HG03060 (cell line): ENCODE results near the gene TMEM131L.
"Not testable (repeated sequence)": the region's sequence is repeated elsewhere in the genome, so short reads cannot be mapped to it uniquely, and the experiment has no call there.

Experiments
- ATAC-seq: cut with Tn5 transposase; IDR thresholded peaks from one replicate; pipeline ENCODE4 v1.9.1; 2021; ENCODE audit warnings: low read depth, moderate number of reproducible peaks; ENCODE audit not compliant: unreplicated experiment

TMEM131L gene

DNA sequence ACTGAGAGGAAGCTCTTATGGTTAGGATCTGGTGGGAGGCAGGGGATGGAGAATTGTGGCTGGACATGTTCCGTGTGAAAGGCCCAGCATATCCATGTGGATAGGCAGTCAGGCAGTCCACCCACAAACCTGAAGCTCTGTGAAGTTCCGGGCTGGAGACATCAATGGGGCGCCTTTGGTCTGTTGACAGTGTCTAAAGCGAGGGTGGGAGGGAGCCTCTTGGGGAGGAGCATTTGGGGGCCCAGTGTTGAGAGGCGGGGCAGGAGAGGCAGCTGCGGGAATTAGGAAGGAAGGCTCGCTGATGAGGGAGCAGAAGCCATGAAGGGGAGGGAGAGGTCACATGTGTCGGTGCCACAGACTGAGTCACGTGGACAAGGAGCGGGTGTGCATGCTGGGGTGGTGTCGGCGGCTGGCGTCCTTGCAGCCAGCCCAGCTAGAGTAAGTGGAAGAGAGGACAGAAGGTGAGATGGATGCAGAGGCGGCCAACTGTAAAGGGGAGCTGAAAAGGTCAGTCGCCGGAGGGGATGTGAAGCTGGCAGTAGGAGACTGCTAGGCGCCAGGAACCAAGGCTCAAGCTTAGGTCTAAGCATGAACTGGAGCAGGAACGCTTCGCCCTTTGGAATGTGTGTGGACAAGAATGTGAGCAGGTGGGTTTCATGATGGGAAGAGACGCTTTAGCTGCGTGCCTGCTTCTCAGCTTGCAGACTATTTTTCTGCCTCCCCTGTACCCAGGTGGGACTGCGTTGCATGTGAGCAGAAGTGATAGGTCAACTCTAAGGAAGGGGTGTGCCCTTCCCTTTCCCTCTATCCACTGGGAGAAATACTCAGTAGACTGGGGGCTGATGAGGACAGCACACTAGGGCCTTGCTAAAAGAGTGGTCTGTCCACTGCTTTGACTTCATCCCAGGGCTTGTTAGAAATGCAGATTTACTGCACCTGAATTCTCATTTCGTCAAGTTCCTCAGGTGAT is 174.0 kb downstream of the TMEM131L start:
- no peak for ATAC-seq

DNA sequence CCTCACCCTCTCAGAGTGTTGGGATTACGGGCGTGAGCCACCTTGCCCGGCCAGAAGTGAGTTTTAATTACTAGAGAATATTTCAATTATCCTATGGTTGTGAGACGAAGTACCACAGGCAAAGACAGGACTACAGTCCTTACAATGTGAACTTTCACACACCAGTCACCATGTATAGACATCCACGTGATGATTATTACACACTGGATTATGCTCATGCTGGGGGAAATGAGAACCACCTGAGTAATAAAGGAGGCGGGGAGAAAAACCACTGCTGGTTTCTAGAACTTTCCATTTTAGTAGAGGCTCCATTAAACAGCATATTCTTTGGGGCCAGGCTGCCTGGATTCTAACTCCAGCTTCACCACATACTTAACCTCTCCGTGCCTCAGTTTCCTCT is 175.4 kb downstream of the TMEM131L start:
- ATAC-seq, result no peak

DNA sequence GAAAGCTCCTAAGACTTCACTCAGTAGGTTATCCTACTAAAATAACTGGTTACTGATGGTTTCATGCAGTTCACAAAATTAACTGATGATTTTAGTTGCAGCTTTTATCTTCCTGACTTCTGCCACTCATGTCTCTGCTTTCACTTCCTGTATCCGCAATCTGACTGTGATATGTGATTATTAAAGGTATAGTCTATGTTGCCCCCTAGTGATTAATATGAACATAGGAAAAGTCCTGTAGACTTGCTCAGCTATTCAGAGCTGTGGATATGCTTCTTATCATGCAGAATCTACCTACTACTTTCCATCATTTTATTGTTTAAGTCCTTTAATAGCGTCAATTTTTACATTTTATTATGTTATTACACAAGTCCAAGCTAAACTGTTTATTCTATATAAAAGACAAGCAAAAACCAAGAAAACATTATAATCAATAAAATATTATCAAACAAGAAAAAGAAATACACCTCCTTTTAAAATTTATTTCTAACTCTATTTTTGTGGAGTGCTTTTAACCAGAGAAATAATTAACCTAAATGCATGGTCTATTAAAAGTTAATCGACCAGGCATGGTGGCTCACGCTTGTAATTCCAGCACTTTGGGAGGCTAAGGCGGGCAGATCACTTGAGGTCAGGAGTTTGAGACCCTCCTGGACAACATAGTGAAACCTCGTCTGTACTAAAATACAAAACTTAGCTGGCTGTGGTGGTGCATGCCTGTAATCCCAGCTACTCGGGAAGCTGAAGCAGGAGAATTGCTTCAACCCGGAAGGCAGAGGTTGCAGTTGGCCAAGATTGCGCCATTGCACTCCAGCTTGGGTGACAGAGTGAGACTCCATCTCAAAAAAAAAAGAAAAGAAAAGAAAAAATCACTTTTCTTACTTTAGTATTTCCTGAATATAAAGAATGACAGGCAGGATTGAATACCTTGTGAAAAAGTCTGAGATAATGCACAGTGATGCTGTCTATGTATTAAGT is 177.5 kb downstream of the TMEM131L start:
- peak; percentile 89 for ATAC-seq

DNA sequence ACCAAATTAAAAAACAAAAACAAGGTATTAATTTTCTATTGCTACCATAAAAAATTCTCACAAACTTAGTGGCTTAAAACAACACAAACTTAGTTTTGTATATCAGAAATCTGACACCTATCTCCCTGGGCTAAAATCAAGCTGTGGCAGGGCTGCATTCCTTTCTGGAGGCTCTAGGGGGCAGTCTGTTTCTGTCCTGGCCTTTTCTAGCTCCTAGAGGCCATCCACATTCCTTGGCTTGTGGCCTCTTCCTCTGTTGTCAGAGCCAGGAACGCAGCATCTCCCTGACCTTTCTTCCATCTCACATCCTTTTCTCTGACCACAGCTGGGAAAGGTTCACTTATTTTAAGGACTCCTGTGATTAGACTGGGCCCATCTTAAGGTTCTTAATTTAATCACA is 179.0 kb downstream of the TMEM131L start:
- ATAC-seq, result no peak

DNA sequence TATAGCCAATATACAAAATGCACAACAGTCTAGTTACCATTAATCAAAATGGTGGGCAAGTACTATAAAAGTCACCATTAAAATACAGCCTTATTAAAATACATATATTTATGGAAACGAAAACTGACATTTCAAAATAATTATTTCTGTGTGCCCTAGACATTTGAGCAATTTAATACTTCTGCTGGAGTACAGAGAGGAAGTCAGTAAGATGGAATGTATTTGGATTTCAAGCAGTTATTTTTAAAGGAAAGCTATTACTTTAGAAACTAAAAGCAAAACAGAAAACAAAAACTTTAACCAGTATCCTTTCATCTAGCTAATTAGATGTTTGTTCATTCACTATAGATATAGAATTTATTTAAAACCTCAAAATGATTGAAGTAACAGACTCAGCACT is 180.1 kb downstream of the TMEM131L start:
- no peak for ATAC-seq

DNA sequence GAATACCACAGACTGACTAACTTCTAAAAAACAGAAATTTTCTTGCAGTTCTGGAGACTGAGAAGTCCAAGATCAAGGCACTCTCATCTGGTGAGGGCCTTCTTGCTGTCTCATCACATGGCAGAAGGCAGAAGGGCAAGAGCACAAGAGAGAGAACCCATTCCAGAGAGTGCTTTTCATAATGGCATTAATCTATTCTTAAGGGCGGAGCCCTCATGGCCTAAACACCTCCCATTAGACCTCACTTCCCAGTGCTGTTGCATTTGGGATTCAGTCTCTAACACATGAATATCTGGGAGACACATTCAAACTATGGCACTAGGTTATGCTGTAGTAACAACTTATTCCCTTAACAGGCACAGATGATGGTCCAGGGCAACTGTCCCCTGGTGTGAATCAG is 180.8 kb downstream of the TMEM131L start:
- no peak for ATAC-seq

DNA sequence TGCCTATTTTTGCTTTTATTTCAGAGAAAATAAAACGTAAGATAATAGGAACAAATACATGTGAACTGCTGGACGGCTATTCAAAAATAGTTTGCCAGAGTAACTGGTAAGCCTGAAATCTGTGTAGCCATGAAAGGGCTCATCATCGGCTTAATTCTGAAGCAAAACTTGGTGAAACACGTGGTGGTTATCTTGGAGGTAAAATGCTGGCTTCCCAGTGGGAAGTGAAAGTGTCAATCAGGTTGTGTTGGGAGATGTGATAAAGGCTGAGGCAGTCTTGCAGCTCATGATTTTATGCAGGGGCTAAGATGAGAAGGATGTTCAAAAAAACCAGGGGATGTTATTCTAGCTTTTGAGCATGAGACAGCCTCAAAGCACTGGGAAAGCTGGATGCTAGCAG is 181.8 kb downstream of the TMEM131L start:
- no peak for ATAC-seq

DNA sequence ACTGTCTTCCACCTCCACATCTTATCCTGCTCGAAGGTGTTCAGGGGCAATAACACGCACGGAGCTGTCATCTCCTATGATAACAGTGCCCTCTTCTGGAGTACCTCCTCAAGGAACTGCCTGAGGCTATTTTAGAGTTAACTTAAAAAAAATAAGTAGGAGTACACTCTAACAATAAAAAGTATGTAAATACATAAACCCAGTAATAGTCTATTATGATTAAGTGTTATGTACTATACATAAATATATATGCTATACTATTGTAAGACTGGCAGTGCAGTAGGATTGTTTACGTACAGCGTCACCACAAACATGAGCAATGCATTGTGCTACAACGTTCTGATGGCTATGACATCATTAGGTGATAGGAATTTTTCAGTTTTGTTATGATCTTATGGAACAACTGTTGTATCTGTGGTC is 183.4 kb downstream of the TMEM131L start:
- ATAC-seq, result no peak

DNA sequence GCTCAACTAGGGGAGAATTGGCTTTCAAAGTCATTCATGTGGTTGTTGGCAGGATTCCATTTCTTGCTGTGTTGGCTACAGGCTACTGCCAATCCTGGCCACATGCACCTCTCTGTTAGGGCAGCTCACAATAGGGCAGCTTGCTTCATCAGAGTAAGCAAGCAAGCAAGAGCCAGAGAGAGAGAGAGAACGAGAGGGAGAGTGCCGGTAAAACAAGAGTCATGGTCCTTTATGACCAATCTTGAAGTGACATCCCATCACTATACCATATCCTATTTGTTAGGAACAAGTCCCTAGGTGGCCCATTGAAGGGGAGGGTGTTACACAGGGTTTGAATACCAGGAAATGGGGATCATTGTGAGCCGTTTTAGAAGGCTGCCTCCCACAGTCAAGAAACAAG is 185.0 kb downstream of the TMEM131L start:
- ATAC-seq, result no peak

DNA sequence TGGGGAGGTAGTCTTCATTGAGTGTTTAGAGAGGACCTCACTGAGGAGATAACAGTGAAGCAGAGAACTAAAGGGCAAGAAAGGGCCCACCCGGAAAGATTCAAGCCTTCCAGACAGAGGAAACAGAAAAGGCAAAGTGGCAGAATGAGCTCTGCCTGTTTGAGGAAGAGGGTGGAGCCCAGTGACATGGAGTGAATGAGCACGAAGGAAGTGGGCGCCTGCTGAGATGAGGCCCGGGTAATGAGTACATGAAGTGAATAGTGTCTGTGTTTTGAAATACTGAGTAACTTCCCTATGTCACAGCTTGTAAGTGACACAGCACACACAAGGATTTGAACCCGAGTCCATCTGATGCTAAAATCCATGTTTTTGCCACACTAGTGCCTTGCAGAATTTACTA is 185.4 kb downstream of the TMEM131L start:
- ATAC-seq, result no peak

DNA sequence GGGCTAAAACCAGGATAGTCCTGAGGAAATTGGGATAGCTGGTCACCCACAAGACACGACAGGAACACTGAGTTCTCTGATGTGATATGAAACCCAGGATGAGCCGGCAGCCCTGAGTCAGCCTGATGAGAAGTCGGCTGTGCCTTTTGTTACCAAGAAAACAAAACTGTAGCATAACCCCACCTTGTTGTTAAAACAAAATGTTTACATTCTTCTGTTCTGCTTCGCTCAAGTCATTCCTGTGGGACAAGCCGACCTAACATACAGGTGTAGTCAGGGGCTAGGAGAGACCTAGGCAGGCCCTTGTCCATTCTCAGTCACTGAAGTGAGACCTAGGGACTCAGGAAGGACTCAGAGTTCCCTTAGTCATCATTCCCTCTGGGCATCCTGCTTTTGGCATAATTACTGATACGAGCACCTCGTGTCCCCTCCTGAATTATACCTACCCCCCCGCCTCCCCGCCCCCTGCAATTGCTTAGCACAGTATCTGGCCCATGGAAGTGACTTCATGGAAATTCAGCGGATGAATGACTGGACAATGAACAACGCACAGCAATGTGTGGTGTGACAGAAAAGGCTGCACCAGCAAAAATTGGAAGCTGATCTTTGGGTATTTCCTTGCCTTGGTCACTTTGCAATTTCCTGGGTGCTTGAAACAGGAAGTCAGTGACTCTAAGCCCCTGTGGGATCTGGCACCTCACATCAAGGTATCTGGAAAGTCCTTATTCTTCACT is 186.1 kb downstream of the TMEM131L start:
- ATAC-seq, result no peak

DNA sequence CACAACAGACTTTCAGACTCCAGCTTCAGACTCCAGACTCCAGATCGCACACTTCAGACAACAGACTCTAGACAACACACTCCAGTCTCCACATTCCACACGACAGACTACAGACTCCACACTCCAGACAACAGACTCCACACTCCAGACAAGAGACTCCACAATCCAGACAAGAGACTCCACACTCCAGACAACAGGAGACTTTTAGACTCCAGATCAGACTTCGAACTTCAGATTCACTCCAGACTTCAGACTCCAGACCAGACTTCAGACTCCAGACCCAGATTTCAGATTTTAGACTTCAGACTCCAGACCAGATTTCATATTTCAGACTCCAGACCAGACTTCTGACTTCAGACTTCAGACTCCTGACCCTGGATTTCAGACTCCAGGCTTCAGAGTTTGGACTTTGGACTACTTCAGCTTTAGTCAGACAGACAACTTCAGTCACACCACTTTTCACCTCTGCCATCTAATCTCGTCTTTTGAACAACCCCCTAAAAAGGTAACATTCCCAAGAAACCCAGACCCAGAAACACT is 188.9 kb downstream of the TMEM131L start:
- no peak for ATAC-seq

DNA sequence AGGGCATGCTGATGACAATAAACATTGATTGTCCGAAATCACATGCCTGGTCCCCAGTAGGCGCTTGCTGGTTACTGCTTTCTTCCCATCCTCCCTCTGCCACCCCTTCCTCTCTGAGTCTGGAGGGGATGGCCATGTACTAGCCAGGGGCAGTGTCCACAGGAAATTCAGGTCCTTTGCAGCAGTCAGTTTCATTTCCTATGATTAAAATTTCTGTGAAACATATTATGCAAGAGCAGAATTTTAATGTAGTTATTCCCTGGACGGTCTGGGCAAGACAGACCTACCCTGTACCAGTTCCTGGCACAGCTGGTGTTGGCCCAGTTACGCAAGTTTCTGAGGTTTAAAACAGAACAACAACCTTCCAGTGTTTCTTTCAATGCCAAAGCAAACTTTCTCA is 189.8 kb downstream of the TMEM131L start:
- no peak for ATAC-seq

DNA sequence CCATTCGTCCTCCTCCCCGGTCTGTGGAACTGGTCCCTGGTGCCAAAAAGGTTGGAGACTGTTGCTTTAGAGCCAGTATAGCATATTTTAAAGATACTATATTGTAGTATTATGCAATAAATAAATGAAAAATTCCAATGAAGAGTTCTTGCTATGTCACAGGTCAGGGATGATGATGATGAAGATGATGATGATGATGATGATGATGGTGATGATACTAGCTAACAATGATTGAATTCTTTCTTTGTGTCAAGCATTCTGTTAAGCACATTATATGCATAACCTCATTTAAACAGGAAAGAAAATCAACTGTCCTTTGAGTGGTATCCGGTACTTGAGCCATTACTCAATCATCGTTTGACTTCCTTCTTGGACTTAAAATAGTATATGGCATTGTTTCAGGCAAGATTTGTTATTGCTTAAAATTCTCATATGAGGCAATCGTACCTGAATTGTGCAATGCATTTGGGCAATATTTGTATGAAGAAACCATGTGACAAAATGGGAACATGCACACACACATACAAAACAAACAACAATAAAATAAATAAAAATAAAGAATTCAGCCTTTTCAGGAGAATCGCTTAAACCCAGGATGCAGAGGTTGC is 195.2 kb downstream of the TMEM131L start:
- no peak for ATAC-seq

DNA sequence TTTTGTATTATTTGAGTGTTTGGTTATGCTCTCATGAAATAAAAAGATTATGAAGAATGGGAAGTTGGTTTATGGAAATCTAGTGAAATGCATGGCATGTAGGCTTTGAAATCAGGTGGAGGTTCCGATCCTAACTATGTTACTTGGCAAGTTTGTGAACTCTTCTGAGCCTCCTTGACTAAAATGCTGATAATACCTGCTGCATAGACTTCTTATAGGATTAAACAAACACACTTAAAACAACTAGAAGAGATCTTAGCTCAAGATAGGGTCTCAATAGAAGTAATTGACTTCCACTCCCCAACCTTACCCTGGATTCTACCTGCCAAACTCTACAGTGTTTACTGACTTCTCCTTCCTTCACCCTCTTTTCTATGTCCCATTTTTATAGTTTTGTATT is 195.7 kb downstream of the TMEM131L start:
- no peak for ATAC-seq

DNA sequence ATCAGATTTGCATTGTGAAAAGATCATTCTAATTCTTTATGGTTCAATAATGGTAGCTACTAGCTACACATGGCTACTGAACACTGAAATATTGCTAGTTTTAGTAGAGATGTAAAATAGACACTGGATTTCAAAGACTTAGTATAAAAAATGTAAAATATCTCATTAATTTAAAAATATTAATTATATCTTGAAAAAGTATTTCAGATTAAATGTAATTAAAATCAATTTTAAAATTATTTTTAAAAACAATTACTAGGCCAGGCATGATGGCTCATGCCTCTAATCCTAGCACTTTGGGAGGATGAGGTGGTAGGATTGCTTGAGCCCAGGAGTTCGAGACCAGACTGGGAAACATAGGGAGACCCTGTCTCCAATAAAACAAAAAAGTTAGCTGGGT is 197.5 kb downstream of the TMEM131L start:
- ATAC-seq, result no peak

DNA sequence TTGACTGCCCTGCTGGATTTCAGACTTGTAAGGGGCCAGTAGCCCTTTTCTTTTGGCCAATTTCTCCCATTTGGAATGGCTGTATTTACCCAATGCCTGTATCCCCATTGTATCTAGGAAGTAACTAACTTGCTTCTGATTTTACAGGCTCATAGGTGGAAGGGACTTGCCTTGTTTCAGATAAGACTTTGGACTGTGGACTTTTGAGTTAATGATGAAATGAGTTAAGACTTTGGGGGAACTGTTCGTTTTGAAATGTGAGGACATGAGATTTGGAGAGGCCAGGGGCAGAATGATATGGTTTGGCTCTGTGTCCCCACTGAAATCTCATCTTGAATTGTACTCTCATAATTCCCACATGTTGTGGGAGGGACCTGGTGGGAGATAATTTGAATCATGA is 200.3 kb downstream of the TMEM131L start:
- not testable (repeated sequence) for ATAC-seq

DNA sequence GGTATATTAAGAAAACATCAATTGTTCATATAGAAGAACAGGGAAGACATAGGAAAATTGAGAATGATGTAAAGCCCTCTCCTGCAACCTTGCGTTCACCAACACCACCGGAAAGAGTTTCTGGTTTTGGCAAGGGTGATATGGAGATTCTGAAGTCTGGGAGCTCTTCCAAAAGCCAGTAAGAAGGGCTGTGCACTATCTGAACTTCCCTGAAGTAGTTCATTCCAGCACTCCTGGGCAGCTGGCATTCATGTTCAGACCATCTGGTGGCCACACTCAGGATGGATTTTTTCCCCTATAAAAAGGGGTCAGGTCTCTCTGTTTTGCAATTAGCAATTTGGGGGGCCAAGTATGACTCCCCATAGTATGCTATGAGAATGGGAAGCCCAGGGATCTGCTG is 202.5 kb downstream of the TMEM131L start:
- no peak for ATAC-seq

DNA sequence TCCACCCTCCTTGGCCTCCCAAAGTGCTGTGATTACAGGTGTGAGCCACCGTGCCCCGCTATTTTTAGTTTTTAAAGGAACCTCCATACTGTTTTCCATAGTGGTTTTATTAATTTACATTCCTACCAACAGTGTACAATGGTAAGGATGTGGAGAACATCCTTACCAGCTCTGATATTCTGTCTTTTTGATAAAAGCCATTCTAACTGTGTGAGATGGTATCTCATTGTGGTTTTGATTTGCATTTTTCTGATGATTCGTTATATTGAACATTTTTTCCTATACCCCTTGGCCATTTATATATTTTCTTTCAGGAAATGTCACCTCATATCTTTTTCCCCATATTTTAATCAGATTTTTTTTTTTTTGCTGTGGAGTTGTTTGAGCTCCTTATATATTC is 203.7 kb downstream of the TMEM131L start:
- ATAC-seq, result no peak

DNA sequence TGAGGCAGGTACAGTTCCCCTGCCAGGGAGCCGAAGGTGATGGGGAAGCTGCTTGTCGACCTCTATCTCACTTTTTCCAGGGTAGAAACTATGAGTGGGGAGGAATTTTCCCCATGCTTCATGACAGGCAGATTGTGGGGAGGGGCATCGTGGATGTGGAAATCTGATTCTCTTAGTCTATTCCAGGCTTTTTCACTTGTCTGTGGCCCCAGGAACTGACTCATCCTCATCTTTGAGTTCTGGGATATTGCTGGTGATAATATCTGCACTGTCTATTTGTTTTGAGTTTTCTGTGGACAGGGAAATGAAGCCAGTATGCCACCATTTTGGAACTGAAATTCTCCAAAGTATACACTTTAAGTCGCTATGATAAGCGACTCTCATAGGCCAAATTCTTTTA is 210.3 kb downstream of the TMEM131L start:
- ATAC-seq, result no peak
